GM23338 (cell line): ENCODE data around the gene PRPSAP1. TPM values are rescaled to one million over a fixed set of nuclear protein-coding genes. Genes with fewer than 3 reads are reported as not detected.

Source experiments
- ATAC-seq: fragments of 200-7000 bp; cut with Tn5 transposase; 3 replicates; pipeline ENCODE4 v1.9.1; 2020
- DNase-seq: peaks from one replicate; pipeline ENCODE4 v3.0.0-alpha.2; 2015; ENCODE audit warnings: low spot score
- H2AFZ ChIP-seq: fragments of 200-600 bp; sonication (generic); 2 replicates; pipeline ENCODE4 v1.8.0; 2016; ENCODE audit warnings: antibody characterized with exemption, mild to moderate bottlenecking, moderate library complexity
- H3F3A ChIP-seq: fragments of 200-600 bp; sonication (generic); replicated peaks from 2 replicates; pipeline ENCODE4 v1.8.0; 2017; ENCODE audit warnings: antibody characterized with exemption, mixed run types, low read depth
- H3K27ac ChIP-seq: fragments of 200-600 bp; sonication (generic); 2 replicates; pipeline ENCODE4 v1.6.1; 2016; ENCODE audit warnings: low read depth
- H3K27me3 ChIP-seq: fragments of 200-600 bp; sonication (generic); 2 replicates; pipeline ENCODE4 v1.8.0; 2016; ENCODE audit warnings: mild to moderate bottlenecking, mixed run types, moderate library complexity; ENCODE audit not compliant: insufficient read depth
- H3K36me3 ChIP-seq: fragments of 200-600 bp; sonication (generic); 2 replicates; pipeline ENCODE4 v1.8.0; 2016; ENCODE audit warnings: mild to moderate bottlenecking; ENCODE audit not compliant: insufficient read depth
- H3K4me1 ChIP-seq: fragments of 200-600 bp; sonication (generic); 2 replicates; pipeline ENCODE4 v1.8.0; 2016; ENCODE audit warnings: mild to moderate bottlenecking, moderate library complexity; ENCODE audit not compliant: insufficient read depth
- H3K4me2 ChIP-seq: fragments of 200-600 bp; sonication (generic); 2 replicates; pipeline ENCODE4 v1.7.1; 2017; ENCODE audit warnings: mixed run types
- H3K4me3 ChIP-seq: fragments of 200-600 bp; sonication (generic); 2 replicates; pipeline ENCODE4 v1.6.1; 2016; ENCODE audit warnings: mixed run types
- H3K79me2 ChIP-seq: fragments of 200-600 bp; sonication (generic); replicated peaks from 2 replicates; pipeline ENCODE4 v1.8.0; 2017; ENCODE audit warnings: mild to moderate bottlenecking; ENCODE audit not compliant: insufficient read depth
- H3K9me2 ChIP-seq: fragments of 200-600 bp; sonication (generic); 2 replicates; pipeline ENCODE4 v1.8.0; 2017; ENCODE audit not compliant: insufficient read depth
- H4K20me1 ChIP-seq: fragments of 200-600 bp; sonication (generic); replicated peaks from 2 replicates; pipeline ENCODE4 v1.8.0; 2017; ENCODE audit warnings: mild to moderate bottlenecking; ENCODE audit not compliant: insufficient read depth
- H3K27ac Mint-ChIP-seq: 2 replicates; pipeline ENCODE4 v1.8.0; 2020; ENCODE audit warnings: inconsistent platforms, mild to moderate bottlenecking, moderate library complexity, mixed read lengths
- H3K27me3 Mint-ChIP-seq: 3 replicates; pipeline ENCODE4 v1.8.0; 2022; ENCODE audit warnings: low read depth, mild to moderate bottlenecking, moderate library complexity, mixed read lengths, inconsistent platforms; ENCODE audit not compliant: insufficient read depth, poor library complexity
- H3K36me3 Mint-ChIP-seq: 3 replicates; pipeline ENCODE4 v1.8.0; 2021; ENCODE audit warnings: low read depth, mild to moderate bottlenecking, inconsistent platforms, moderate library complexity, mixed read lengths
- H3K4me1 Mint-ChIP-seq: 3 replicates; pipeline ENCODE4 v1.8.0; 2020; ENCODE audit warnings: mild to moderate bottlenecking, inconsistent platforms, mixed read lengths
- H3K4me3 Mint-ChIP-seq: 3 replicates; pipeline ENCODE4 v1.8.0; 2021; ENCODE audit warnings: moderate library complexity, mild to moderate bottlenecking, inconsistent platforms, mixed read lengths
- H3K9me3 Mint-ChIP-seq: 3 replicates; pipeline ENCODE4 v1.8.0; 2020; ENCODE audit warnings: moderate library complexity, mild to moderate bottlenecking, inconsistent platforms, mixed read lengths
- CREB1 ChIP-seq: fragments of 250-450 bp; sonication (Bioruptor Pico); IDR thresholded peaks from 2 replicates; pipeline ENCODE4 v1.5.0; 2020; ENCODE audit warnings: low read depth, mild to moderate bottlenecking, moderate library complexity
- CTCF ChIP-seq, 2 experiments: fragments of 200-600 bp in 1 of 2; sonication (generic) in 1 of 2; conservative IDR thresholded peaks; 2 replicates each; pipeline versions ENCODE4 v1.5.1 to v1.6.1; 2016 to 2017; ENCODE audit warnings: antibody characterized with exemption in 2 of 2, low read depth in 2 of 2, mild to moderate bottlenecking in 2 of 2, moderate library complexity in 1 of 2
- ETS1 ChIP-seq: IDR thresholded peaks from 2 replicates; pipeline ENCODE4 v1.6.1; 2016; ENCODE audit warnings: antibody characterized with exemption
- EZH2 ChIP-seq: fragments of 200-600 bp; sonication (generic); IDR thresholded peaks from one replicate; pipeline ENCODE4 v1.8.0; 2017; ENCODE audit warnings: antibody characterized with exemption, mild to moderate bottlenecking, low read depth; ENCODE audit not compliant: unreplicated experiment
- EZH2phosphoT487 ChIP-seq: fragments of 200-600 bp; sonication (generic); IDR thresholded peaks from one replicate; pipeline ENCODE4 v1.8.1; 2018; ENCODE audit warnings: antibody characterized with exemption; ENCODE audit not compliant: unreplicated experiment
- JUNB ChIP-seq: IDR thresholded peaks from one replicate; pipeline ENCODE4 v1.6.1; 2016; ENCODE audit warnings: antibody characterized with exemption; ENCODE audit not compliant: unreplicated experiment
- NANOG ChIP-seq: IDR thresholded peaks from 2 replicates; pipeline ENCODE4 v1.6.1; 2016; ENCODE audit warnings: antibody characterized with exemption, borderline replicate concordance
- POLR2AphosphoS5 ChIP-seq: IDR thresholded peaks from 2 replicates; pipeline ENCODE4 v1.6.1; 2016; ENCODE audit warnings: antibody characterized with exemption, low read depth
- REST ChIP-seq: IDR thresholded peaks from one replicate; pipeline ENCODE4 v1.6.1; 2018; ENCODE audit warnings: antibody characterized with exemption; ENCODE audit not compliant: unreplicated experiment
- STAT1 ChIP-seq: IDR thresholded peaks from one replicate; pipeline ENCODE4 v1.6.1; 2016; ENCODE audit warnings: antibody characterized with exemption; ENCODE audit not compliant: unreplicated experiment
- ZNF114 ChIP-seq: fragments of 250-450 bp; sonication (Bioruptor Pico); IDR thresholded peaks from 2 replicates; pipeline ENCODE4 v1.5.0; 2020; ENCODE audit warnings: mild to moderate bottlenecking, moderate library complexity
- ZNF331 ChIP-seq: fragments of 250-450 bp; sonication (Bioruptor Pico); IDR thresholded peaks from 2 replicates; pipeline ENCODE4 v1.5.0; 2020; ENCODE audit warnings: low read depth, mild to moderate bottlenecking, moderate library complexity
- ZNF462 ChIP-seq: fragments of 250-450 bp; sonication (Bioruptor Pico); IDR thresholded peaks from 2 replicates; pipeline ENCODE4 v1.5.0; 2020; ENCODE audit warnings: mild to moderate bottlenecking, moderate library complexity
- polyA plus RNA-seq: library from polyadenylated mRNA; unstranded; fragments of >200 nt; fragmentation: Nextera tagmentation; extraction: Ambion mirVana; gene quantifications from 2 replicates; pipeline ENCODE4 v1.2.1, GENCODE V29; 2016
- total RNA-seq: library from RNA; depleted of rRNA; stranded (reverse); fragments of >200 nt; shearing (Covaris generic); gene quantifications from 2 replicates; pipeline ENCODE4 v1.2.3, GENCODE V29; 2014

The PRPSAP1 gene
- total and polyA plus RNA-seq, 2 experiments from 2014 or later = 39.5 to 58.8 TPM

GRCh38 chr17:76363107-76363842 lies 9.6 kb upstream of the PRPSAP1 start:
- Mint-ChIP-seq H3K9me3 (no peaks in the 10 kb centered on the region), H3K27me3 (peaks cover 10% of the 10 kb centered on the region), H3K36me3 (no peaks in the 10 kb centered on the region), H3K4me1 (peaks cover 21% of the 10 kb centered on the region), H3K4me3 (no peak overlapping the region), H3K27ac (no peak overlapping the region)
- DNase-seq = no peak
- no peak overlapping the region for H3K27ac ChIP-seq
- no peaks in the 10 kb centered on the region for H3K36me3 ChIP-seq
- no peak overlapping the region for H3K4me3 ChIP-seq
- no peak overlapping the region for H2AFZ ChIP-seq
- ATAC-seq = no peak
- no peaks in the 10 kb centered on the region for H3K79me2 ChIP-seq
- no peaks in the 10 kb centered on the region for H3K9me2 ChIP-seq
- TF ChIP-seq REST = no peak
- no peak for TF ChIP-seq NANOG
- TF ChIP-seq CTCF (conservative IDR thresholded peaks at IDR 0.05; ENCODE audit: low read depth in 2 of 2) = no peak
- TF ChIP-seq ETS1 = no peak
- no peak for TF ChIP-seq CREB1 (CRISPR knock-in tag)
- TF ChIP-seq EZH2phosphoT487 = no peak
- TF ChIP-seq ZNF331 (CRISPR knock-in tag) = no peak
- no peak for TF ChIP-seq EZH2
- no peak for TF ChIP-seq ZNF462 (CRISPR knock-in tag)
- TF ChIP-seq JUNB = no peak
- no peak for TF ChIP-seq STAT1
- no peak for TF ChIP-seq POLR2AphosphoS5
- TF ChIP-seq ZNF114 = no peak
- H3K4me1 ChIP-seq = peaks cover 14% of the 10 kb centered on the region
- 0 out of 2 replicates have a peak, but pooled peaks cover 4% of the 10 kb centered on the region for H3F3A ChIP-seq
- H3K4me2 ChIP-seq = no peak overlapping the region
- H4K20me1 ChIP-seq = no peaks in the 10 kb centered on the region
- no peaks in the 10 kb centered on the region for H3K27me3 ChIP-seq
